ENCODE data around the gene PIGC. TPM values are rescaled to one million over a fixed set of nuclear protein-coding genes. Genes with fewer than 3 reads are reported as not detected.

PIGC gene
- total and polyA plus RNA-seq, 2 donors (not counting 3 experiments of a cell fraction or from before 2014, with no cell fraction given), result 16.1 to 25.8 TPM

DNA sequence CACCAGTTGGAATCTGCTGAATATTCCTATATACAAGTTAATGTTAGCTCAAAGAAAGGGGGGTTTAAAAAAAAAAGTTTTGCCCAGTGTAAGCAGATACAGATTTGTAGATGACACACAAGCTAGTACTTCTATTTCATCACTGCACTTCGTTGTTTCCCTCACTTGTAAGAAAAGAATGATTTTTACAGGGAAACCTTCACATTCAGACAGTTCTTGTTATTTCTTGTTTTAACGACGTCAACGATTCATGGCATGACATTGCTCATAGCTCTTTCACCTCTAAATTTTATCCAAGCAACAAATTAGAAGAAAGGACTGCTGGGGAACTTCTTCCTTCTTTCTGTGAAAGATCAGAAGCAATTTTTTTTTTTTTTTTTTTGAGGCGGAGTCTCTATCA is 49.1 kb downstream of the PIGC start:
- Histone ChIP-seq H3K4me3 (replicated peaks in 1 of 3; ENCODE audit: insufficient read depth in 1 of 3, low read depth in 1 of 3, low read length in 3 of 3) (no peak overlapping the region), H3K9me1 (replicated peaks; ENCODE audit: control insufficient read depth, extremely low read depth, insufficient read depth, low read length) (no peaks in the 10 kb centered on the region), H3K9me3 (replicated peaks; ENCODE audit: control insufficient read depth, insufficient read depth, low read length) (no peaks in the 10 kb centered on the region), H3K4me2 (ENCODE audit: insufficient read depth, low read length) (no peak overlapping the region), H3K27me3 (ENCODE audit: control insufficient read depth in 2 of 2, insufficient read depth in 2 of 2, low read length in 2 of 2) (no peaks in the 10 kb centered on the region), H4K20me1 (replicated peaks; ENCODE audit: control insufficient read depth, extremely low read depth, insufficient read depth, low read length) (no peaks in the 10 kb centered on the region), H3K36me3 (ENCODE audit: control insufficient read depth in 2 of 2, extremely low read depth in 1 of 2, insufficient read depth in 2 of 2, low read length in 2 of 2) (no peaks in the 10 kb centered on the region), H3K4me1 (ENCODE audit: control insufficient read depth, extremely low read depth, insufficient read depth, low read length) (peaks cover 28% of the 10 kb centered on the region), H3K79me2 (ENCODE audit: control insufficient read depth, insufficient read depth, low read length) (no peaks in the 10 kb centered on the region), H2AFZ (ENCODE audit: low read depth, low read length) (no peak overlapping the region), H3K9ac (replicated peaks; ENCODE audit: extremely low read depth, insufficient read depth, low read length) (no peak overlapping the region), H3K27ac (ENCODE audit: insufficient read depth, low read depth, low read length) (no peak overlapping the region)
- ChIA-PET POLR2A (no interaction called here), CTCF (interaction anchor here (0.8 to 1.4 kb wide), 4 partner anchors 10 to 393 kb away, joined by 3 to 8 read pairs (median 4); no protein-coding TSS in a partner anchor)
- no peak for FAIRE-seq
- TF ChIP-seq POLR2AphosphoS5 (IDR thresholded peaks at IDR 0.05; ENCODE audit: insufficient read depth, low read depth, low read length) (no peak), EZH2 (IDR thresholded peaks at IDR 0.05; ENCODE audit: borderline replicate concordance, low read depth, low read length, severe bottlenecking) (no peak), MYC (IDR thresholded peaks at IDR 0.05; ENCODE audit: low read depth, low read length) (no peak), FOS (IDR thresholded peaks at IDR 0.05; ENCODE audit: borderline replicate concordance, insufficient read depth, low read length) (no peak), GATA2 (IDR thresholded peaks at IDR 0.05; ENCODE audit: insufficient read depth, insufficient read length, low read depth, low read length) (no peak), POLR2A (IDR thresholded peaks at IDR 0.05; ENCODE audit: low read depth, low read length) (no peak), JUN (IDR thresholded peaks at IDR 0.05; ENCODE audit: borderline replicate concordance, insufficient read depth, insufficient read length, low read depth) (no peak)
- TF ChIP-seq, protein P1, sequence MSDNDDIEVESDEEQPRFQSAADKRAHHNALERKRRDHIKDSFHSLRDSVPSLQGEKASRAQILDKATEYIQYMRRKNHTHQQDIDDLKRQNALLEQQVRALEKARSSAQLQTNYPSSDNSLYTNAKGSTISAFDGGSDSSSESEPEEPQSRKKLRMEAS (IDR thresholded peaks at IDR 0.05; ENCODE audit: insufficient read depth, insufficient read length), result no peak
- TF ChIP-seq, protein P2, sequence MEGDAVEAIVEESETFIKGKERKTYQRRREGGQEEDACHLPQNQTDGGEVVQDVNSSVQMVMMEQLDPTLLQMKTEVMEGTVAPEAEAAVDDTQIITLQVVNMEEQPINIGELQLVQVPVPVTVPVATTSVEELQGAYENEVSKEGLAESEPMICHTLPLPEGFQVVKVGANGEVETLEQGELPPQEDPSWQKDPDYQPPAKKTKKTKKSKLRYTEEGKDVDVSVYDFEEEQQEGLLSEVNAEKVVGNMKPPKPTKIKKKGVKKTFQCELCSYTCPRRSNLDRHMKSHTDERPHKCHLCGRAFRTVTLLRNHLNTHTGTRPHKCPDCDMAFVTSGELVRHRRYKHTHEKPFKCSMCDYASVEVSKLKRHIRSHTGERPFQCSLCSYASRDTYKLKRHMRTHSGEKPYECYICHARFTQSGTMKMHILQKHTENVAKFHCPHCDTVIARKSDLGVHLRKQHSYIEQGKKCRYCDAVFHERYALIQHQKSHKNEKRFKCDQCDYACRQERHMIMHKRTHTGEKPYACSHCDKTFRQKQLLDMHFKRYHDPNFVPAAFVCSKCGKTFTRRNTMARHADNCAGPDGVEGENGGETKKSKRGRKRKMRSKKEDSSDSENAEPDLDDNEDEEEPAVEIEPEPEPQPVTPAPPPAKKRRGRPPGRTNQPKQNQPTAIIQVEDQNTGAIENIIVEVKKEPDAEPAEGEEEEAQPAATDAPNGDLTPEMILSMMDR (IDR thresholded peaks at IDR 0.05; ENCODE audit: extremely low read depth in 1 of 2, insufficient read depth in 1 of 2, low read depth in 1 of 2, low read length in 2 of 2), result no peak
- no peak for DNase-seq (ENCODE audit: low read depth, low spot score)
- intact Hi-C loops (cut with micrococcal nuclease) (no loop called here), dilution Hi-C loops (cut with MboI; ENCODE audit: extremely low pct_ligation_motif_present, low sequenced_read_pairs) (no loop called here)
- no TSS peak for BruUV-seq (replicated peaks)
